Body of pancreas (tissue), 4 donors: Measurements from ENCODE around the gene ZNF695.
"Not testable (repeated sequence)": the region's sequence is repeated elsewhere in the genome, so short reads cannot be mapped to it uniquely, and the experiment has no call there.

Experiments
- CTCF ChIP-seq, 7 experiments: fragments of 450-650 bp in 4 of 7; fragments of 200-600 bp in 3 of 7; sonication (generic) in 3 of 7; IDR thresholded peaks; one replicate each; pipeline ENCODE4 v1.5.1; 2016 to 2019; ENCODE audit warnings: antibody characterized with exemption in 7 of 7
- POLR2A ChIP-seq, 3 donors: fragments of 450-650 bp; IDR thresholded peaks; one replicate each; pipeline ENCODE4 v1.6.1; 2016; ENCODE audit warnings: antibody characterized with exemption in 3 of 3, mild to moderate bottlenecking in 2 of 3

- TF ChIP-seq CTCF, POLR2A (IDR thresholded peaks at IDR 0.05): not testable (repeated sequence)
Measured at GRCh38 chr1:247024658-247025057, 16.8 kb upstream of the ZNF695 start.
